Measurements from ENCODE around the gene TRIM4. TPM values are rescaled to one million over a fixed set of nuclear protein-coding genes. Genes with fewer than 3 reads are reported as not detected.

Gene TRIM4
- total RNA-seq, 1 donor from 2014 or later: 8.9 TPM

- no peak for TF ChIP-seq CTCF (conservative IDR thresholded peaks at IDR 0.05)
- H3K9me3 Mint-ChIP-seq: peaks cover 3% of the 10 kb centered on the region
- no peak for DNase-seq (ENCODE audit: low read depth, low spot score)
- H3K4me3 Mint-ChIP-seq: no peak overlapping the region
- H3K36me3 Mint-ChIP-seq (ENCODE audit: low read depth): no peaks in the 10 kb centered on the region
- H3K27ac Mint-ChIP-seq (ENCODE audit: unreplicated experiment): no peak overlapping the region
- peaks cover 17% of the 10 kb centered on the region for H3K27me3 Mint-ChIP-seq (ENCODE audit: low read depth)
- peaks cover 8% of the 10 kb centered on the region for H3K4me1 Mint-ChIP-seq
Observed at GRCh38 chr7:99863847-99864440, 55.4 kb downstream of the TRIM4 start.

- peaks cover 8% of the 10 kb centered on the region for H3K4me1 Mint-ChIP-seq
- H3K27ac Mint-ChIP-seq (ENCODE audit: unreplicated experiment): peak overlapping the region; percentile 65
- H3K4me3 Mint-ChIP-seq: no peak overlapping the region
- TF ChIP-seq CTCF (conservative IDR thresholded peaks at IDR 0.05): no peak
- H3K36me3 Mint-ChIP-seq (ENCODE audit: low read depth): no peaks in the 10 kb centered on the region
- H3K27me3 Mint-ChIP-seq (ENCODE audit: low read depth): peaks cover 5% of the 10 kb centered on the region
- DNase-seq (ENCODE audit: low read depth, low spot score): no peak
- H3K9me3 Mint-ChIP-seq: no peaks in the 10 kb centered on the region
Observed at GRCh38 chr7:99860281-99861127, 58.8 kb downstream of the TRIM4 start.

GRCh38 chr7:99855236-99855635 is 64.1 kb downstream of the TRIM4 start:
- no peak overlapping the region for H3K27ac Mint-ChIP-seq (ENCODE audit: unreplicated experiment)
- no peak for TF ChIP-seq CTCF (conservative IDR thresholded peaks at IDR 0.05)
- H3K9me3 Mint-ChIP-seq: no peaks in the 10 kb centered on the region
- H3K4me1 Mint-ChIP-seq: peaks cover 4% of the 10 kb centered on the region
- no peak for DNase-seq (ENCODE audit: low read depth, low spot score)
- H3K4me3 Mint-ChIP-seq: no peak overlapping the region
- no peaks in the 10 kb centered on the region for H3K36me3 Mint-ChIP-seq (ENCODE audit: low read depth)
- peaks cover 6% of the 10 kb centered on the region for H3K27me3 Mint-ChIP-seq (ENCODE audit: low read depth)

- Mint-ChIP-seq H3K4me3 (no peak overlapping the region), H3K4me1 (no peaks in the 10 kb centered on the region), H3K27me3 (ENCODE audit: low read depth) (peaks cover 10% of the 10 kb centered on the region), H3K27ac (ENCODE audit: unreplicated experiment) (no peak overlapping the region), H3K36me3 (ENCODE audit: low read depth) (no peaks in the 10 kb centered on the region), H3K9me3 (no peaks in the 10 kb centered on the region)
- no peak for DNase-seq (ENCODE audit: low read depth, low spot score)
- TF ChIP-seq CTCF (conservative IDR thresholded peaks at IDR 0.05): no peak
Observed at GRCh38 chr7:99848420-99849216, 70.7 kb downstream of the TRIM4 start.

- DNase-seq (ENCODE audit: low read depth, low spot score): no peak
- Mint-ChIP-seq H3K9me3 (no peaks in the 10 kb centered on the region), H3K27me3 (ENCODE audit: low read depth) (peaks cover 25% of the 10 kb centered on the region), H3K4me1 (no peaks in the 10 kb centered on the region), H3K27ac (ENCODE audit: unreplicated experiment) (no peak overlapping the region), H3K36me3 (ENCODE audit: low read depth) (no peaks in the 10 kb centered on the region), H3K4me3 (no peak overlapping the region)
- TF ChIP-seq CTCF (conservative IDR thresholded peaks at IDR 0.05): no peak
Observed at GRCh38 chr7:99844328-99844727, 75.0 kb downstream of the TRIM4 start.

Measured in neural crest cell (in vitro differentiated cells).